ENCODE results near the gene DPH5.

DPH5 gene

GRCh38 chr1:101044749-101045148 is 19.2 kb upstream of the DPH5 start:
- DNase-seq (ENCODE audit: low spot score) = no peak
- TF ChIP-seq CTCF (IDR thresholded peaks at IDR 0.05; ENCODE audit: extremely low read depth, insufficient read depth, missing control alignments) = no peak
- in situ Hi-C loops (cut with MboI; ENCODE audit: low pct_unique_long_range_greater_than_20kb, low sequenced_read_pairs, unreplicated experiment) = no loop called here

- in situ Hi-C loops (cut with MboI; ENCODE audit: low pct_unique_long_range_greater_than_20kb, low sequenced_read_pairs, unreplicated experiment) = no loop called here
- no peak for DNase-seq (ENCODE audit: low spot score)
- TF ChIP-seq CTCF (IDR thresholded peaks at IDR 0.05; ENCODE audit: extremely low read depth, insufficient read depth, missing control alignments) = no peak
Observed at GRCh38 chr1:101044259-101044658, 18.7 kb upstream of the DPH5 start.

- in situ Hi-C loops (cut with MboI; ENCODE audit: low pct_unique_long_range_greater_than_20kb, low sequenced_read_pairs, unreplicated experiment) = no loop called here
- TF ChIP-seq CTCF (IDR thresholded peaks at IDR 0.05; ENCODE audit: extremely low read depth, insufficient read depth, missing control alignments) = no peak
- no peak for DNase-seq (ENCODE audit: low spot score)
Observed at GRCh38 chr1:101043776-101044175, 18.2 kb upstream of the DPH5 start.

GRCh38 chr1:101041300-101041699 is 15.7 kb upstream of the DPH5 start:
- in situ Hi-C loops (cut with MboI; ENCODE audit: low pct_unique_long_range_greater_than_20kb, low sequenced_read_pairs, unreplicated experiment) = no loop called here
- DNase-seq (ENCODE audit: low spot score) = no peak
- no peak for TF ChIP-seq CTCF (IDR thresholded peaks at IDR 0.05; ENCODE audit: extremely low read depth, insufficient read depth, missing control alignments)

GRCh38 chr1:101040666-101041065 is 15.1 kb upstream of the DPH5 start:
- DNase-seq (ENCODE audit: low spot score) = no peak
- in situ Hi-C loops (cut with MboI; ENCODE audit: low pct_unique_long_range_greater_than_20kb, low sequenced_read_pairs, unreplicated experiment) = no loop called here
- TF ChIP-seq CTCF (IDR thresholded peaks at IDR 0.05; ENCODE audit: extremely low read depth, insufficient read depth, missing control alignments) = no peak

- no peak for TF ChIP-seq CTCF (IDR thresholded peaks at IDR 0.05; ENCODE audit: extremely low read depth, insufficient read depth, missing control alignments)
- no peak for DNase-seq (ENCODE audit: low spot score)
- in situ Hi-C loops (cut with MboI; ENCODE audit: low pct_unique_long_range_greater_than_20kb, low sequenced_read_pairs, unreplicated experiment) = no loop called here
Observed at GRCh38 chr1:101039245-101039644, 13.7 kb upstream of the DPH5 start.

- DNase-seq (ENCODE audit: low spot score) = no peak
- in situ Hi-C loops (cut with MboI; ENCODE audit: low pct_unique_long_range_greater_than_20kb, low sequenced_read_pairs, unreplicated experiment) = no loop called here
- no peak for TF ChIP-seq CTCF (IDR thresholded peaks at IDR 0.05; ENCODE audit: extremely low read depth, insufficient read depth, missing control alignments)
Observed at GRCh38 chr1:101037316-101037715, 11.7 kb upstream of the DPH5 start.

Data from GM13977 (cell line).